Measurements from ENCODE around the gene KAZN.

Gene KAZN

DNA sequence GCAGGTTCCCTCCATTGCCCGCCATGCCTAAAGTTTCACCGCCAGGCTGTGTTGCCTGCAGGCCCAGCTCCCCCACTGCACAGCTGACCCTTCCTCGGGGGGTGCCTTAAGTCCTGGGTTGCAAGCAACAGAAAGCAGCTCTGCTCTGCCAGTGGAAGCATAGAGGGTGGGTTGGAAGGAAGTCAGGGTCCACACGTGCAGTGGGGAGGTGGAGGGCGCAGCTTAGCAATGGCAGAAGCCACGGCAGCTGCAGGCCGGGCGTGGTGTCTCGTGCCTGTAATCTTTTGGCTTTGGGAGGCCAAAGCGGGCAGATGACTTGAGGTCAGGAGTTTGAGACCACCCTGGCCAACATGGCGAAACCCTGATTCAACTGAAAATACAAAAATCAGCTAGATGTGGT lies 448.8 kb downstream of the KAZN start:
- no peak for DNase-seq

GRCh38 chr1:15048437-15048980 lies 450.0 kb downstream of the KAZN start:
- DNase-seq, result no peak

DNA sequence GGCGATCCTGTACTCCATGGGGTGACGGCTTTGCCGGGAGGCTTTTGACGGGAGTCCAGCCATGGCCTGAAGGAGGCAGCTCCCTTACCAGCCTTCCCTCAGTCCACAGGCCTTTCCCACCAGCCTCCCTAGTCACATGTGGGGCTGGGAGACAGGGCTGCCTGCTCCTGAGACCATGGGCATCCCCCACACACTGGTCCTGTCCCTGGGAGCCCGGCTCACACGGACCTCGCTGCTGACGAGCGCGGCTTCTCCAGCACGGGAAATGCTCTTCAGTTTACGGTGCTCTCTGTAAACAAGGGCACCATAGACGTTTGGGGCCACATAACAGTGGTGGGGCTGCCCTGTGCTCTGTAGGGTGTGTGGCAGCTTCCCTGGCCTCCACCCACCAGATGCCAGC lies 450.6 kb downstream of the KAZN start:
- no peak for DNase-seq

GRCh38 chr1:15051882-15052528 lies 453.5 kb downstream of the KAZN start:
- DNase-seq, result no peak

DNA sequence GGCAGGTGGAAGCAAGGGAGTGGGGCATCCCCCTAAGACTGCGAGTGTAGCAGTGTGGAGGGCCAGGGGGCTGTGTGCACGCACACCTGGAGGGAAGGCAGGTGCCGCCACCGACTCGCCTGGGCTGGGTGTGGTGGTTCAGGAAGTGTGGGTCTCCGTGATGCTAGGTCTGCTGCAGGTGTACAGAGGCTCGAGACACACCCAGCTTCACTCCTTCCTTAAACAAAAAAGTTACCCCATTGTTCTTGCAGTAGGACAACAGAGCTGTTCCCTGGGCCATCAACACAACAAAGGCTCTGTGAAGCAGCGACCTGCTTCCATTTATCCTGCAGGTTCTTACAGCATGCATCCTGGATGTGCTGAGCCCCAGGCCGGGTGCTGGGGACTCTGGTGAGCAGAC lies 454.7 kb downstream of the KAZN start:
- DNase-seq, result no peak

DNA sequence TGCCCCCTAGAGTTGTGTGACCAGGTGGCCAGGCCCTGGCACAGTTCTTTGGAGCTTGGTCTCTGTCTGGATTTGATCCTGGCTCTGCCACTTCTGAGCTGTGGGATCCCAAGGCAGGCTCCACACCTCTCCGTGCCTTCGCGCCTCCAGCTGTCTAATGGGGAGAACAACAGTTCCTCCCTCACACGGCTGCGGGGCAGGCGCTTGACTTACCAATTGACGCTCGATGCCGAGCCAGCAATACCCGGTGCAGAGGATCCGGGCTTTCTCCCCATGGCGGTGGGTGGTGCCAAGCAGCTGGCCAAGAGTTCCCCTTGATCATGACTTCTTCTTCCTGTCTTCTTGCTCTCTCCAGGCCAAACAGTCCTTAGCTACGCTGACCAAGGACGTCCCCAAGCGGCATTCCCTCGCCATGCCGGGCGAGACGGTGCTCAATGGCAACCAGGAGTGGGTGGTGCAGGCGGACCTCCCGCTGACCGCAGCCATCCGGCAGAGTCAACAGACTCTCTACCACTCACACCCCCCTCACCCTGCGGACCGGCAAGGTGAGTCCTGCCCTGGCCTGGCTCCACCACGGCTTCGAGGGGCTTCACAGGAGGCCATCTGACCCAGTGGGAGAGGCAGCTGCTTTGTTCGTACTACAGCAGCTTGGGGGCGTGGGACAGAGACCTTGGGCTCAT lies 457.4 kb downstream of the KAZN start:
- DNase-seq, result no peak

GRCh38 chr1:15056515-15057285 lies 458.2 kb downstream of the KAZN start:
- no peak for DNase-seq

GRCh38 chr1:15057834-15058233 lies 459.3 kb downstream of the KAZN start:
- DNase-seq, result no peak

- no peak for DNase-seq
These were observed 459.8 kb downstream of the KAZN start for GRCh38 chr1:15058261-15058660.

DNA sequence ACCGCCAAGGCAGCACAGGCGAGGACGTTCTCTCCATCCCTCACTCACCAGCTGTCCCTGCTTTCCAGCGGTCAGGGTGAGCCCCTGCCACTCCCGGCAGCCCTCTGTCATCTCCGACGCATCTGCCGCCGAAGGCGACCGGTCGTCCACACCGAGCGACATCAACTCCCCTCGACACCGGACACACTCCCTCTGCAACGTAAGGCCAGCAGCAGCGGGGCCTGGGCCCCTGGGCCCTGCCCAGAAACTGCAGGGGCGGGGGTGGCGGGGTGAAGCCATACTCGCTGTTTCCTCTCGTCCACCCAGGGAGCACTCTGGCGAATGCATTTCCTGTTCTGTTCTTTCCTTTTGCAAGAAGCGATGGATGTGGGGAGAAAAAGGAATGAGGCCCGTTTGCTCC lies 461.6 kb downstream of the KAZN start:
- no peak for DNase-seq

- no peak for DNase-seq
These were observed 464.1 kb downstream of the KAZN start for GRCh38 chr1:15062479-15063099.

- no peak for DNase-seq
These were observed 464.9 kb downstream of the KAZN start for GRCh38 chr1:15063346-15063745.

DNA sequence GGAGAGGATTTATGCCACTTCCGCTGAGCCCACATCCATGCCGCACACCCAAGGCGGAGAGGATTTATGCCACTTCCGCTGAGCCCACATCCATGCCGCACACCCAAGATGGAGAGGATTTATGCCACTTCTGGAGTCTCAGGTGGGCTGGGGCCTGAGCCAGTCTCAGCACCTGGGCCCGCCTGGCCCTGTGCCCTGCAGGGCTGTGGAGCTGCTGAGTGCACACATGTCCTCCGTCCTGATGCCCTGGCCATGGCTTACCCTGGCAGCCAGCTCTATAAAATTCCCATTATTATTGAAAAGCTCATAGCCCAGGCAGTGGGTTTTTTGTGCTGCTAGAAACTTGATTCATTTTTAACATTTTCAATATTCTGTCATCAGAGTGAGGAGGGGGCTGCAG lies 465.3 kb downstream of the KAZN start:
- no peak for DNase-seq

GRCh38 chr1:15064217-15064929 lies 465.9 kb downstream of the KAZN start:
- DNase-seq, result no peak

DNA sequence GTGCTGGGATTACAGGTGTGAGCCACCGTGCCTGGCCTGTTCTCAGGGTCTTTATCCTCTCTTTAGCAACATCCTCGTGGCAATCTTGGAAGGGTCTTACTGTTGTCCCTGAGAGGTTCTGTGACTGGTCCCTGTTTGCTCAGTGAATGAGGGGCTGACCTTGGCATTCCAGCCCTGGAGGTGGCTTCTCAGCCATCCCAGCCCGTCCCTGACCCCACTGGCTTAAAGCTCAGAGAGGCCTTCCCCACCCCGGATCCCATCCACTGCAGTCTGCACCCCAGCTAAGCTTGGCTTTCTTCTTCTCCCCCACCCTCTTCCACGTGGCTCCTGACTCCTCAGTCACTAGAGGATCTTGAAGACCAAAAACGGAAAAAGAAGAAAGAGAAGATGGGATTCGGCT lies 466.8 kb downstream of the KAZN start:
- DNase-seq, result no peak

DNA sequence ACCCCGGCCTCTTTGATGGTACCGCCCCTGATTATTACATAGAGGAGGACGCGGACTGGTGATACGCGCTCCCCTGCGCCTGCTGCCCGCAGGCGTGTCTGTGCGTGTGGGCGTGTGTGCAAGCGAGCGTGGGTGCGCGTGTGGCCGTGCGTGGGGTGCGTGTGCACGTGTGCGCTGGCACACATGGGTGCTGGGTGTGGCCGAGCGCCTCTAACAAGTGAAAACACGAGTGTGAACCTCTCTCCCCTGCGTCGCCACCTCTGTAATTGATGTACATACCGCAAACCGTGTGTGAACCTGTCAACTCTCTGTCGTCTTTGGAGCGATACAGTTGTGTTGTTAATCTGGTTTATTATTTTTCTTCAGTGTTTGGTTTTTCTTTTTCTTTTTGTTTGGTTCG lies 467.3 kb downstream of the KAZN start:
- no peak for DNase-seq

- no peak for DNase-seq
These were observed 467.7 kb downstream of the KAZN start for GRCh38 chr1:15066191-15066590.

DNA sequence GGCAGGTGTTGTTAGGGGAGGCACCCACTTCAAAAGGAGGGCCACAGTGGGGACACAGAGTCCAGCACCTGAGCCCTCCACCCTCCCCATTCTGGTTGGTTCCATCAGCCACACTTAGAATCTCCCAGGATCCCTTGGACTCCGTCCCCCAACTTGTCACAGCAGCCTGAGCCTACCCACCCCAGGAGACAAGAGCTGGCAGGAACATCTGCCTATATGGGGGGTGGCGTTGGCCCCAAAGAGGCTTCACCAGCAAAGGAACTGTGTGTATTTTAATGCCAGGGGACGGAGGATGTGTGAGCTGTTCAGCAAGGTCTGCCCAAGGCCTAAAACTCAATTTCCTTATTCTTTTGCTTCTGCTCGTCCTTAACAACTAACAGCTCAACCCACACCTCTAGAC lies 468.7 kb downstream of the KAZN start:
- no peak for DNase-seq

DNA sequence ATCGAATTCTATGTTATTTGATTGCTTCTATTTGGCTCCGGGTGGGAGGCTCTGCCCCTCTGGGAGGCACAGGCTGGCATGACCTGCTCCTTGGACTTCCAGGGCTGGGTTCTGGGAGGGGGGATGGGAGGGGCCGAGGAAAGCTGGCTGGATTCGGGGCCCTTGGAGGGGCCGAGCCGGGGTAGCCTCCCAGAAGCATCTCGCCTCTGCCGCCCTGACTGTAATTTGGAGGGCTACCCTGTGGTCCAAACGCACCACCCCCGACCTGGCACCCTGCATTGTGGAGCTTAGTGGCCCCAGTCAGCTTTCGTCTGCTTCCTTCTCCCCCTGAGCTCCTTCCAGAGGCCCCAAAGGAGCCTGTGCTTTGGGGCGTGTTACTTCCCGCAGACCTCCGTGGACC lies 469.7 kb downstream of the KAZN start:
- DNase-seq, result no peak

GRCh38 chr1:15068997-15069396 lies 470.5 kb downstream of the KAZN start:
- DNase-seq, result no peak

- no peak for DNase-seq
These were observed 471.8 kb downstream of the KAZN start for GRCh38 chr1:15070145-15070748.

GRCh38 chr1:15071936-15072335 lies 473.5 kb downstream of the KAZN start:
- DNase-seq, result no peak

Measured in activated T-cell treated with anti-CD3 and anti-CD28 coated beads, Interleukin-2, amount 50 U/mL, for 1 hour (primary cell).